EH (cell line): ENCODE data around the gene LRRFIP2.
"Not testable (repeated sequence)": the region's sequence is repeated elsewhere in the genome, so short reads cannot be mapped to it uniquely, and the experiment has no call there.

Experiments
- DNase-seq: peaks from one replicate; pipeline ENCODE4 v3.0.0-alpha.2; 2015; ENCODE audit warnings: low read depth

The LRRFIP2 gene, protein sequence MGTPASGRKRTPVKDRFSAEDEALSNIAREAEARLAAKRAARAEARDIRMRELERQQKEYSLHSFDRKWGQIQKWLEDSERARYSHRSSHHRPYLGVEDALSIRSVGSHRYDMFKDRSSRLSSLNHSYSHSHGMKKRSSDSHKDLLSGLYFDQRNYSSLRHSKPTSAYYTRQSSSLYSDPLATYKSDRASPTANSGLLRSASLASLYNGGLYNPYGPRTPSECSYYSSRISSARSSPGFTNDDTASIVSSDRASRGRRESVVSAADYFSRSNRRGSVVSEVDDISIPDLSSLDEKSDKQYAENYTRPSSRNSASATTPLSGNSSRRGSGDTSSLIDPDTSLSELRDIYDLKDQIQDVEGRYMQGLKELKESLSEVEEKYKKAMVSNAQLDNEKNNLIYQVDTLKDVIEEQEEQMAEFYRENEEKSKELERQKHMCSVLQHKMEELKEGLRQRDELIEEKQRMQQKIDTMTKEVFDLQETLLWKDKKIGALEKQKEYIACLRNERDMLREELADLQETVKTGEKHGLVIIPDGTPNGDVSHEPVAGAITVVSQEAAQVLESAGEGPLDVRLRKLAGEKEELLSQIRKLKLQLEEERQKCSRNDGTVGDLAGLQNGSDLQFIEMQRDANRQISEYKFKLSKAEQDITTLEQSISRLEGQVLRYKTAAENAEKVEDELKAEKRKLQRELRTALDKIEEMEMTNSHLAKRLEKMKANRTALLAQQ

DNA sequence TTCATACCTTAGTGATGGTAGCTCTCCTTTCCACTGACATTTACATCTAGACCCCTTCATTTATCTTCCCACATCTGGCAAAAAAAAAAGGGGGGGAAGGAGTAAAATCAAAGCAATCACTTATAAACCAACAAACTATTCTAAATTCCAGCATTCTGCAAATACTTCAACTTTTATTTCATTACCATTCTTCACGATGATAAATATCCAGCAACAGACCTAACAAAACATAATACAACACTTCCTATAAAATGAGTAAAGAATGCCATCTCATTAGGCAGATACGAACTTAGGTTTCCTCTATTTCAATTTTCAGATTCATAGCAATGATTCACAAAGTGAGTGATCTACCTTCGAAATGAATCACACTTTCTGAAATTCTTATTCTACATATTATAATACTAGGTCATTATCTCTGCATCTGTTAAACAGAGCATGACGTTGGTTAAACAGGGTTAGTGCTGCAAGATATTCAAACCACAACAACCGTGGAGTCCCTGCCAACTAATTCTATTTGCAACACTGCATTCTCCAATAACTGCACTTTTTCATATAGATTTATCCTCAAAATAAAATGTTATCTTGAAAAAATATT, at the start of gene LRRFIP2:
Gene LRRFIP2 (minus strand): TSS at position 51 of the 595 bp plus-strand sequence. CDS start 25,599 bp downstream, outside the sequence.
- DNase-seq: peak; percentile 83

DNA sequence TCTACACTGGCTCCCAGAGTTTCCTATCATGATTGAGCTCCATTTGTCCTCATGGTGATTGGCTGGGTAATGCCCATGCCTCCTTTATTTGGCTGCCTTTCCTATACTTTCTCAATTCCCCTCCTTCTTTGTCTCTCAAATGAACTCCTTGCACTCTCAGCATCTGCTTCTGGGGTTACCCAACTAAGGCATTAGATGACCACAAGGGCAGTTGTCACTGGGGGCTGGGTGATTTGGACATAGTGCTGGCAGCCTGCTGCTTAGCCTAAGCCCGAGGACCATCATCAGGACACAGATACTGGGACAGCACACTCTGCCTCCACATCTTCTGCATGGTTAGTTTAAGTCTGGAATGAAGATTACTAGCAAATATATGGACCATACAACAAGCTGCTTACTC, 49.2 kb upstream of the LRRFIP2 start:
- no peak for DNase-seq

DNA sequence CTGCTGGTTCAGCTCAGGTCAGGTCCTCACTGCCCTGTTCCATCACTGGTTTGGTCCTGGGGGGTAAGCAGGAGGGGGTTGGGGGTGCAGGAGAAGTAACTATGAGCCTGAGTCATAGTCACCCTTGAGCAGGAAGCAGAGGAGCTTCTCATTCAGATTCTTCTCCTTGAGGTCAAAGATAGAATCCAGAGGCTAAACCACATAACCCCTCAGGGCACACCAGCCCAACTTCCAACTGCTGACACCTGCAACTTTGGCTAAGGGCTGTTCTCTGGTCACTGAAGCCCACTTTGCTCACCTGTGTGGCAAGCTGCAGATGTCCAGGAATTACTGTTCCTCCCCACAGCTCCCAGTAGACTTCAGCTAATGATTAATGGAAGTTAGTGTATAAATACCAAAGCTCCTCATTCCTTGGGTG, 48.8 kb upstream of the LRRFIP2 start:
- DNase-seq: peak; percentile 80

DNA sequence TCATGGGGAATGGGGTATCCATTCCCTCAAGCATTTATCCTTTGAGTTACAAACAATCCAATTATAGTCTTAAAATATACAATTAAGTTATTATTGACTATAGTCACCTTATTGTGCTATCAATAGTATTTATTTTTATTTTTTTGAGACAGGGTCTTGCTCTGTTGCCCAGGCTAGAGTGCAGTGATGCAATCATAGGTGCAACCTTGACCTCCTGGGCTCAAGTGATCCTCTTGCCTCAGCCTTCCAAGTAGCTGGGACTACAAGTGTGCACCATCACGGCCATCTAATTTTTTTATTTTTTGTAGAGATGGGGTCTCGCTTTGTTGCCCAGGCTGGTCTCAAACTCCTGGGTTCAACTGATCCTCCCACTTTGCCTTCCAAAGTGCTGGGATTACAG, 48.2 kb upstream of the LRRFIP2 start:
- not testable (repeated sequence) for DNase-seq

DNA sequence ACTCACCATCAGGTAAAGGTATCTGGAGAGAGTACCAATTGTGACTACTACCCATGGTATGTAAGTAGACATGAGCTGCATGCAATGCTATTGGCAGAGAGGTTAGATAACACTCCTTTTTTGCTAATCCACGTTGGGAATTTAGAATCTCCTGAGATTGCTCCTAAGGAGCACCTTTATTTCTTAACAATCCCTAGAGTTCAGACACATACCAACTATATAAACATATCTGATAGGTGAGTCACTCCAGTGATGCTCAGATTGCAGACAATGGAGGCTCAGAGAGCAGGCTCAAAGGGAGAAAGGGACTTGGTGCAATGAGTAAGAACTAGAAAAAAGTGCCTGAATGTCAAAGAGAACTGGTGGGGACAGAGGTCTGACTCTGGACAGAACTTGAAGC, 47.0 kb upstream of the LRRFIP2 start:
- DNase-seq: peak; percentile 83

DNA sequence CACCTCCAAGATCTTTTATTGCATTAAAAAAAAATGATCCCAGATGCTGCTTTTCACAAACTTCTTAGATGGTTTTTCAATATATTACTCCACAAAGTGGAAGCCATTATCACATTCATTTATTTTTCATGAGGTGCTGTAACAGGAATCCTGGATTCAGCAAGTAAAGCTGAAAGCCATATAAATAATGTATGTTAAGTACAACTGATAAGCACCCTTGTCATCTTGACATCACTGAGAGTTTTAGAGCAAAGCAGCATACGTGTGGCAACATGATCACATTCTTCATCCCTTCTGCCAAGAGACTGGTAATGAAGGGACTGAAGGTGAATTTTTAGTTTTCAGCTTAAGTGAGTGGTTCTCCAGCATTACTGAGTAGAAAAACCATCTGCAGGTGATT, 44.9 kb upstream of the LRRFIP2 start:
- no peak for DNase-seq

DNA sequence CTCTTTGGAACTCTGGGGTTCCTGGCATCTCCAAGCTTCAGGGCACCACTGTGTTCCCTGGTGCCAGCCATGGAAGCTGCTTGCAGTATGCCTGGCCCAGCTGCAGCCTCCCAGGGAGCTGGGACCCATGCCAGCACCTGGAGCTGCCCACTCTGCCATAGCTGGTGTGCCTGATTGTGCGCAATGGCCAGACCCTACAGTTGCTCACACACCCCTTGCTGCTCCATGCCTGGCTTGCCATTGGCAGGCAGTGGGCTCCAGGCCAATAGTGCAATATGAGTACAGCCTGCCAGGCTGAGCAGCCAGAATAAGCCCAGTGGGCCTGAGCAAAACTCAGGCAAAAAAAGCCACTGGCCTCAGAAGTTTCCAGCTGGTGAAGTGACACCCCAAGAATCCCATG, 43.8 kb upstream of the LRRFIP2 start:
- no peak for DNase-seq

DNA sequence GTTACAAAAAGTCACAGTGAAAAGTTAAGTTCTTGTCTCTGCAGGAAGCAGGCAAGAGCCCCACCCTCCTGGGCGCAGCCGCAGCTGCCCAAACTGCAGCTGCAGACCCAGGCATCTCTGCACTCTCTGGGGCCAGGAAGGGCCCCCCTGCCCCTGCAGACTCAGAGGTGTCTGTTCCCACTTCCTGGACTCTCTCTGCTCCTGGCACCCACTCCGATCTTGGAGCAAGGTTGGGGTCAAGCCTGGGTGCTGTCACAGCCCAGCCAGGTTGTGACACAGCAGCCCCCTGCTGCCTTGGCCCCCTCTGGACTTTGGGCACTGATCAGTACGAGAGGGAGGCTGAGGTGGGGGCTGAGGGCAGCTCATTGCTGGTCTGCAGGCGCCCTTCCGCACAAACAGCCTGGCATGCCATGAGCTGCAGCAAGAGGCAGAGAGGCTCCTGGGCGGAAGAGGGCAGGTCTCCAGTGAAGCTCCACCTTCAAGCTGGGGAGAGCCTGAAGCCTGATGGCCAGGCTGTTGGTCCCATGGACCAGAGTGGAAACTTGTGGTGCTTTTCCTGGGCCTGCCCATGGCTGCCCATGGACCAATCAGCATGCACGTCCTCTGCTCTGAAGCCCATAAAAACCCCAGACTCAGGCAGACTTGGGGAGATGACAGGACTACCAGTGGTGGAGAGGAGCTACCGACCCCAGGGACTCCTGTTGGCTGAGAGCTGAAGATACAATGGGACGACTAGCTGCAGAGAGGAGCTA, 42.9 kb upstream of the LRRFIP2 start:
- DNase-seq: no peak

DNA sequence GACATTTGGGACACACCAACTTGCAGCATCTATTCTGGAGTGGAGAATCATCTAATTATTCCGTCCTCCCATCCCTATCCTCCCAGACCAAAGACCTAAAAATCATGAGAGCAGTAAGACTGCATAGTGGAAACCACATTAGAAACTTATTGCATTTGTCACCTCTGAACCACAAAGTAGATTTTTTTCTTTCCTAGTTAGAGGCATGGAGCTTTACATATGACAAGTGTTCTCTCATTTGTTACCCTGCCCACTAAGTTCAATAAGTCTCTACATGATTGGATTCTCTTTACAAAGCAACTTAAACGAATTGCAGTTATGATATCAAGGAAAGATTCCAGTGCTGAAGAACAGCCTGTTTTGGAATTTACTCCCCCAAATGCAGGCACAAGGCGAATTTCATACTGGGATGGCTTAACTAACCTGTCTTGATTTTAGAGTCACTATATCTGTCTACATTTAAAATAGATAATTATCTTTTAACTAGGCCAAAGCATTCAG, 42.3 kb upstream of the LRRFIP2 start:
- no peak for DNase-seq

DNA sequence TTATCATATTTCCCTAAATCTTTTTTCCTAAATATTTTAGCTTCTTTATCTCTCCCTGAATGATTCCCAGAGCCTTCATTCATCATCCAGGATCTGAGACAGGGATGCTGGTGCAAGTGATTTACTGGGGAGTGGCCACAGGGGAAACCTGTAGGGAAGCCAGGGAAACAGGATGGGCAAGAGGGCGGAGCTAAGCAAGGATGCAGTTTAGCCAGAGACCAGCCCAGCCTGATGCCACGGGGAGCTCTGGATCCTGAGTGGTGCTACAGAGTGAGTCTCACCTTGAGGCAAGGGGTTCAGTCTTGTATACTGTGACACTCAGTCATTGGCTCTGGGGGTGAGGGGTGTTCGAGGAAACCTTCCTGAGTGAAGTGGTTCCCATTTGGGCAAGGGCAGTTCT, 39.7 kb upstream of the LRRFIP2 start:
- DNase-seq: no peak

DNA sequence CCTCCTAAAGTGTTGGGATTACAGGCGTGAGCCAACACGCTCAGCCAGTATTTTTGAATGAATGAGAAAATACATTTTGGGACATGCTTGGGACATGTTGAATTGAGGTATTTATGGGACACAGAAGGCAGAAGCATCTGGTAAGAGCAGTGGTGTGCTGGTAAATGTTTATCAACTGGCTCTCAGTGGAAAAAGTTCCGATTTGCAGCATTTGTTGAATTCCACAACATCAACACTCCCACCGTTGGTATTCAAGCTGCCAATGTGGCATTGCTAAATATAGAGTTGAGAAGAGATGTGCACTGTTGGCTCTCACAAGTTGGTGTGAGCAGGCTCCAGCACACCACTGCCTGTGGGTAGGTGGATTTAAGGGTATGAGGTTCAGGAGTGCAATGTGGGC, 35.8 kb upstream of the LRRFIP2 start:
- peak; percentile 90 for DNase-seq

DNA sequence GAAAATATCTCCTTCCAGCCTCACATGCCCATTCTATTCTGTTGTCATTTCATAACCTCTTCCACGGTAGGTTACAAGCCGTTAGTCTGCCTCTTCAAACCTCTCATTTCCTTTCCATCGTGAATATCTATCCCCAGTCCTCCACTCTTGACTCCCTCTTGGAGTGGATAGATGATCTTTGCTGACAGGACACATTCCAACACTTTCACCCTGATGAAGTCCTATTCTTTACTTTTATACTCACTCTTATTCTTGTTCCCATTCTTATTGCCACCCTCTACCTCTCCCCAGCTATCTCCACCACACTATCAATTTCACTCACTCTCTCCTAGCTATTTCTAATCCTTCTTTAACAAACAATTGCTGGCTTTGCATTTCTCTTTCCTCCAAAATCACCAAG, 34.2 kb upstream of the LRRFIP2 start:
- not testable (repeated sequence) for DNase-seq

DNA sequence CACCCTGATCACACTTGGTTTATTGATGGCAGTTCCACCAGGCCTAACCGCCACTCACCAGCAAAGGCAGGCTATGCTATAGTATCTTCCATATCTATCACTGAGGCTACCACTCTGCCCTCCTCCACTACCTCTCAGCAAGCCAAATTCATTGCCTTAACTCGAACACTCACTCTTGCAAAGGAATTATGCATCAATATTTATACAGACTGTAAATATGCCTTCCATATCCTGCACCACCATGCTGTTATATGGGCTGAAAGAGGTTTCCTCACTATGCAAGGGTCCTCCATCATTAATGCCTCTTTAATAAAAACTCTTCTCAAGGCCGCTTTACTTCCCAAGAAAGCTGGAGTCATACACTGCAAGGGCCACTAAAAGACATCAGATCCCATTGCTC, 33.6 kb upstream of the LRRFIP2 start:
- not testable (repeated sequence) for DNase-seq

DNA sequence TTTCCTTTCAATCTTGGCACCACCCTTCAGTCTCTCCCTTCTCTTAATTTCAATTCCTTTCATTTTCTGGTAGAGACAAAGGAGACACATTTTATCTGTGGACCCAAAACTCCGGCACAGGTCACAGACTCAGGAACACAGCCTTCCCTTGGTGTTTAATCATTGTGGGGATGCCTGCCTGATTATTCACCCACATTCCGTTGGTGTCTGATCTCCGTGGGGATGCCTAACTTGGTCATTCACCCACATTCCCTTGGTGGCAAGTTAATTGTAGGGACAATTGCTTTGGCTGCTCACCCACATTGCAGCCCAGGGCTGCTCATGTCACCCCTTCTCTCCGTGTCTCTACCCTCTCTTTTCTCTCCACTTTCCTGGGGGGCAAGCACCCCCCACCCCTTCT, 31.7 kb upstream of the LRRFIP2 start:
- DNase-seq: peak; percentile 94

DNA sequence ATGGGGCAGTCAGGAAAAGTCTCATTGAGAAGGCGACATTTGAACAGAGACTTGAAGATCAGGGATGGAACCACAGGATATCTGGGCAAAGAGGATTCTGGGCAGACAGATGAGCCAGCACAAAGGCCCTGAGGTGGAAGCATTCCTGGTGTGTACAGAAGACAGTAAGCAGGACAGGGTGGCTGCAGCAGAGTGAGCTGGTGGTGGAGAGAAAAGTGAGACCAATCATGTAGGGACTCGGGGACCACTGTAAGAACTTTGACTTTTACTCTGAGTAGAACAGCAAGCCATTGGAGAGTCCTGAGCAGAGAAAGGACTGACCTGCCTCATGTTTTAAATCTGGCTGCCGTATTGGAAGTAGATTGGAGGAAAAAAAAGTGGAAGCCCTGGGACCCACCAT, 29.9 kb upstream of the LRRFIP2 start:
- no peak for DNase-seq

DNA sequence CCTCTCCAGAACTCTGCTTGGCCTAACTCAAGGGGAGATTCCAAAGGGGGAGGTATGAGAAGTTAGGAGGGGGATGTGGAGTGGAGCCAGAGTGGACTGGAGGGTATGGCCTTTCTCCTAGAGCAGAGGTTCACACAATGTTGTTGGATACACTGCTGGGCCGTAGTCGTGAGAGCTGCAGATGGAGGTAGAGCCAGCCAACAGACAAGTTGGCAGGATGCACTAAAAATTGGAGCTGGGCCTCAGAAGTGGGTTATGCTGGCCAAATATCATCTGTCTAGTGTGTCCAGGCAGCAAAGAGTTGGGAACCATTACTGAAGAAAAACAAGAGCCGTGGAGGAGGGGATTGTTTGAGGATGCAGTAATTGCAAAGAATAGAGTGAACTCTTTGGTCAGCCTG, 27.7 kb upstream of the LRRFIP2 start:
- no peak for DNase-seq

DNA sequence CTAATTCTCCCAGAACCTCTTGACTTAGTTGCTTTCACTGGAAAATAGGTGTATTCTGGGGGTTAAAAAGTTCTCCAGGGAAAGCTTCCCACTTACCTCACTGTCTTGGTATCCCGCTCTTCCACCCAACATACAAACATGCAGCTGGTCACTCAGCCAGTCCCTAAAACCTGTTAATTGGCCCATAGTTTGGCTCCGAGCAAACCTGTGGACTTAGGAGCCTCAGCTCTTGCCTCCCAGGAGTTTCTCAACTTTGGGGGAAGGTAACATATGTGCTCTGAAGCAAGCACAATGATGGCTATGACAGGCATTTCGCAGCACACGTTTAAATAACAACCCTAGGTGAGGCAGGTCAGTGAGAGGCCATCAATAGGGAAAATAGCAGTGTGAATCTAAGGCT, 25.8 kb upstream of the LRRFIP2 start:
- DNase-seq: no peak

DNA sequence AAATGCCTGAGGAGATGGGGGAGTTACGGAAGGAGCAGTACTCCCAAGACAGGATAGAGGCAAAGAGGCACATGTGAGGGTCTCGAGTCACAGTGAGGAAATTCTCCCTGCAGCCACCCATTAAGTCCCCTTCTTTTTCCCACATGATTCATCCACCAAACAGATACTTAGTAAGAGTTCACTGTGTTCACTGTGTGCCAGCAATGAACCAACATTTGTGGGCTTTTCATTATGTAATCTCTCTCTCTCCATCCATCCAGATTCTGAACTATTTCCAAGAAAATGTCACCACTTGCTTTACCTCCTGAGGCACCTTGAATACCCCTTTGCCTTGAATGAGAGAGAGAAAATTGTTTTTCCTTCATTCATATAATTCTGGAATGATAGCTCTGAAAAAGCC, 24.6 kb upstream of the LRRFIP2 start:
- DNase-seq: peak; percentile 70

DNA sequence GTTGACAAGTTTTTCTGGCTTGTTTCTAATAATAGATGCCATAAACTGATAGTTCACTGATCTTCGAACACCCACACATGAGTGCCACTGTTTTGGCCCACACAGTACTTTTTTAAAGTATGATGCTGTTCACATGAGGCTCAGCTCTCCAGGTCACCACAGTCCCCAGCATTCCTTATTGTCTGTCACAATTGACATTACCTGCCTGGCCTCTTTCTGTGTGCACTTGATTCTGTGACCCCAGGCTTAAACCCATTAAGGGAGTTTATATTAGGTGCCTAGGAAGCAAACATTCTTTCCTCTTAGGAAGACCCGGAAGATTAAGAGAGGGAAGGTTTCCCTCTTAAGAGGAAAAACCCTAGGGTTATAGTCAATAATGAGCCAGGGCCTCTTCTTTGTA, 24.2 kb upstream of the LRRFIP2 start:
- DNase-seq: no peak

DNA sequence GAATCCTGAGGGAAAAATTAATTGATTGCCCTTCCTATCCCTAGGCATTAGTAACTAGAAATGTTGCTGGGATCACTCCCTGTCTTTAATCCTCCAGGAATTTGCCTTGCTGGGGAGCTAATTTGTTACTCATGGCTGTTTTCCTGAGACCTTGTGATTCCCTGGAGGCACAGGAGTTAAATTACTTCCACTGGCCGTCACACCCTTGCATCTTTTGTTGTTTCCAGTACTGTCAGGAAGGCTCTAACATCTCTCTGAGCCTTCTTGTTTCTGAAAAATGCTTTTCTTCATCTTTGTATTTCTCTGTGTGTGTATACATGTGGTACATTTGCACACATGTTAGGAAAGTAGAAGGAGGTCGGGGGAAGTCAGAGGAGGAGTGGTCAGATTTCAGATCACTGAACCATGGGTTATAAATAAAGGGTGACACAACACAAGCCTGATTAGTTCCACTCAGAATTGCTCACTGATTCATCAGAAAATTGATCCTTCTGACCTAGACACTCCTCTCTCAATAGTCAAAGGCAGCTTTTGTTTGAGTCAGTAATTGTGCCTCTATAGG, 23.5 kb upstream of the LRRFIP2 start:
- DNase-seq: peak; percentile 92

DNA sequence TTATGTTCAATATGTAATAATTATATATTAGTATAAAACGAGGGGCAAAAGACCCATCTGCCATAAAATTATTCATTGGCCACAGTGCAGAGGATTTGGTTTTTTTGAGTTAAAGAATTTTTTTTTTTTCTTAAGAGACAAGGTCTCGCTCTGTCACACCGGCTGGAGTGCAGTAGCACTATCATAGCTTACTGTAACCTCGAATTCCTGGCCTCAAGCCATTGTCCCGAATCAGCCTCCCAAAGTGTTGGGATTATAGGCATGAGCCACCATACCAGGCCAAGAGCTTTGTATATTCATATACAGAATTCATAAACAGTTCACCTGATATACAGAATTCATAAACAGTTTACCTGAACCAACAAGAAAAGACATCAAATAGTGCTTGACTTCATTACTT, 20.2 kb upstream of the LRRFIP2 start:
- no peak for DNase-seq

DNA sequence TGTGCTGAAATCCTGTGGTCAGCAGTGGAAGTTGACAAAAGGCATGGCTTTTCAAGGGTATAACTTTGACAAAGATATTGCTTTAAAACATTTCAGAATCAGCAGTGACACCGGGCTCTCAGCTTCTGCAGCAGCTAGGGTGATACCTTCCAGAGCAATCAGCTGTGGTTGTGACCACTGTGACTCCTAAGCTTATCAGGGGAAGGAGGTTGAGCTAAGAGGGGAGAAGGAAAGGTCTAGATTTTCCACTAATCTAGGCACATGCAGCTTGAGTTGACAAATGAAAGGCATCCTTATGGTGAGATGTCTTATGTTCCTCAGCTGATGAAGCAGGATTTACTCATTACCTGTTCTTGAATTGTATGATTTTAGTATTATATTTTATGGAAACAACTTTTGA, 16.3 kb upstream of the LRRFIP2 start:
- DNase-seq: no peak
